Thymus (tissue), 11 donors: ENCODE data around the gene TNPO1. TPM values are rescaled to one million over a fixed set of nuclear protein-coding genes. Genes with fewer than 3 reads are reported as not detected.
A peak's percentile ranks its signal among the peaks of the same experiment; 100 is the strongest.

Experiments used
- DNase-seq, 9 donors: peaks; one replicate each; pipeline ENCODE4 v3.0.0-alpha.2; 2013; ENCODE audit warnings: low spot score in 9 of 9, low read depth in 6 of 9, missing footprints in 1 of 9
- H3K27ac ChIP-seq, 2 donors: one replicate each; pipeline ENCODE4 v1.5.1; 2013; ENCODE audit warnings: control low read depth in 1 of 2, low read depth in 1 of 2, low read length in 1 of 2, mild to moderate bottlenecking in 1 of 2, moderate library complexity in 1 of 2
- H3K27me3 ChIP-seq, 2 donors: one replicate each; pipeline ENCODE4 v1.5.1; 2013; ENCODE audit warnings: low read length in 1 of 2; ENCODE audit not compliant: control insufficient read depth in 2 of 2, insufficient read depth in 1 of 2
- H3K36me3 ChIP-seq, 2 donors: one replicate each; pipeline ENCODE4 v1.5.1; 2013; ENCODE audit warnings: low read length in 1 of 2, mild to moderate bottlenecking in 1 of 2, moderate library complexity in 1 of 2; ENCODE audit not compliant: control insufficient read depth in 2 of 2, insufficient read depth in 2 of 2
- H3K4me1 ChIP-seq, 2 donors: one replicate each; pipeline ENCODE4 v1.5.1; 2013; ENCODE audit warnings: low read length in 2 of 2; ENCODE audit not compliant: control insufficient read depth in 2 of 2, insufficient read depth in 2 of 2
- H3K4me3 ChIP-seq, 2 donors: one replicate each; pipeline ENCODE4 v1.5.1; 2013; ENCODE audit warnings: low read length in 2 of 2, control low read depth in 1 of 2, mild to moderate bottlenecking in 1 of 2
- H3K9me3 ChIP-seq, 2 donors: one replicate each; pipeline ENCODE4 v1.5.1; 2013; ENCODE audit warnings: low read length in 1 of 2, mild to moderate bottlenecking in 1 of 2; ENCODE audit not compliant: control insufficient read depth in 2 of 2, insufficient read depth in 1 of 2
- WGBS: extraction: QIAGEN DNeasy Blood & Tissue Kit; methylation state at CpG from one replicate; pipeline ENCODE4 v1.1.7; 2013; 5-methylcytosine and 5-hydroxymethylcytosine counted together
- polyA plus RNA-seq: library from polyadenylated mRNA; stranded (reverse); fragments of 200-250 nt; gene quantifications from one replicate; pipeline ENCODE4 v1.2.3, GENCODE V29; 2013
- total RNA-seq: library from RNA; stranded (reverse); fragments of 120-200 nt; gene quantifications from one replicate; pipeline ENCODE4 v1.2.4, GENCODE V29; 2013
- donor health status: healthy.

The TNPO1 gene
- total and polyA plus RNA-seq, 2 donors, result 14.6 to 78.5 TPM

DNA sequence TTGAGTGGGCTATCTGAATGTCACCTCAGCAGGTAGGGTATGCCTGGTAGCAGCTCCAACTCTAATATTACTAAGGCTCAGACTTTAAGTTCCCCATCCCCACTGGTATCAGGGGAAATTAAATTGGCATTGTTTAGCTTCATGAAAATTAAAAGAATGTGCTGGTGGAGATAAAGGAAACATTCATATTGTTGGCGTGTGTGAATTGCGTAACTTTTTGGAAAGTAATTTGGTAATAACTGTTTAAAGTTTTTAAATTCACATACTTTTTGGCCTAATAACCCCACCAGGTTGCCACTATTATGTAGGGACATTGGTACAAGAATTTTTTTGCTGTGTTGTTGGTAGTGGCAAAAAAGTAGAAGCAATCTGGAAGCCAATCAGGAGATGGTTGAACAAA lies 29.4 kb downstream of the TNPO1 start:
- no peak for DNase-seq
- H3K27me3 ChIP-seq, result no peaks in the 10 kb centered on the region
- 96% methylated on average over 2 of the region's 2 CpGs for WGBS
- H3K36me3 ChIP-seq, result no peaks in the 10 kb centered on the region
- peaks cover 0 to 2% of the 10 kb centered on the region in 2 donors for H3K4me1 ChIP-seq
- H3K4me3 ChIP-seq, result no peak overlapping the region
- H3K9me3 ChIP-seq, result no peaks in the 10 kb centered on the region
- H3K27ac ChIP-seq, result no peak overlapping the region

DNA sequence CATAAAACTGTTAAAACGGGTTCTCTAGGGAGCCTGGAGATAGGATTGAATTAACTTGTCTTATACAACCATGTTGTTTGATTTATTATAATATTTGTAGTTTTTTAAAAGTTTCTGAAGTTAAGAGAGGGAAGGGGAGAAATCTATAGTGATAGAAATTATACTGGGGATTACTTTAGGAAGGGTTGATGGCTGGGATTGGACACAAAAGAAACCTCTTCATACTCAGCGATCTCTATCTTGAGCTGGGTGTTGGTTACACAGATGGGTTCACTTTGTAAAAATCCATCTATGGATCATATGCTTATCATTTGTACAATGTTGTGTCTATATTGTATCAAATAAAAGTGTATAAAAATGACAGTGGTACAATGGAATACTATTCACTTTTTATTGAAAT lies 30.0 kb downstream of the TNPO1 start:
- no peak overlapping the region for H3K4me3 ChIP-seq
- peaks cover 0 to 2% of the 10 kb centered on the region in 2 donors for H3K36me3 ChIP-seq
- no peaks in the 10 kb centered on the region for H3K9me3 ChIP-seq
- H3K4me1 ChIP-seq, result peaks cover 0 to 5% of the 10 kb centered on the region in 2 donors
- WGBS, result 96% methylated on average over 2 of the region's 2 CpGs
- no peaks in the 10 kb centered on the region for H3K27me3 ChIP-seq
- no peak for DNase-seq
- no peak overlapping the region for H3K27ac ChIP-seq

GRCh38 chr5:72847439-72847838 lies 31.0 kb downstream of the TNPO1 start:
- Histone ChIP-seq H3K36me3 (peaks cover 0 to 8% of the 10 kb centered on the region in 2 donors), H3K9me3 (no peaks in the 10 kb centered on the region), H3K27ac (no peak overlapping the region), H3K27me3 (no peaks in the 10 kb centered on the region), H3K4me1 (peaks cover 0 to 7% of the 10 kb centered on the region in 2 donors), H3K4me3 (peak overlapping the region in 1 of 2 donors; percentile 96)
- WGBS, result 19% methylated on average over 3 of the region's 3 CpGs
- no peak for DNase-seq

GRCh38 chr5:72847989-72848473 lies 31.6 kb downstream of the TNPO1 start:
- Histone ChIP-seq H3K4me3 (peak overlapping the region; percentile 66 to 96), H3K9me3 (no peaks in the 10 kb centered on the region), H3K36me3 (peaks cover 2 to 12% of the 10 kb centered on the region in 2 donors), H3K4me1 (peaks cover 0 to 7% of the 10 kb centered on the region in 2 donors), H3K27me3 (no peaks in the 10 kb centered on the region), H3K27ac (peak overlapping the region; percentile 92 to 96)
- WGBS, result under 1% methylated on average over 32 of the region's 32 CpGs
- peak; percentile 76 to 93 (median 85) for DNase-seq

- peak overlapping the region; percentile 92 to 96 for H3K27ac ChIP-seq
- under 1% methylated on average over 81 of the region's 81 CpGs for WGBS
- H3K36me3 ChIP-seq, result peaks cover 4 to 17% of the 10 kb centered on the region in 2 donors
- H3K9me3 ChIP-seq, result no peaks in the 10 kb centered on the region
- H3K4me3 ChIP-seq, result peak overlapping the region; percentile 66 to 96
- no peaks in the 10 kb centered on the region for H3K27me3 ChIP-seq
- H3K4me1 ChIP-seq, result peaks cover 0 to 7% of the 10 kb centered on the region in 2 donors
- peak; percentile 37 to 75 (median 56) for DNase-seq
These were observed 32.3 kb downstream of the TNPO1 start for GRCh38 chr5:72848474-72849428.

DNA sequence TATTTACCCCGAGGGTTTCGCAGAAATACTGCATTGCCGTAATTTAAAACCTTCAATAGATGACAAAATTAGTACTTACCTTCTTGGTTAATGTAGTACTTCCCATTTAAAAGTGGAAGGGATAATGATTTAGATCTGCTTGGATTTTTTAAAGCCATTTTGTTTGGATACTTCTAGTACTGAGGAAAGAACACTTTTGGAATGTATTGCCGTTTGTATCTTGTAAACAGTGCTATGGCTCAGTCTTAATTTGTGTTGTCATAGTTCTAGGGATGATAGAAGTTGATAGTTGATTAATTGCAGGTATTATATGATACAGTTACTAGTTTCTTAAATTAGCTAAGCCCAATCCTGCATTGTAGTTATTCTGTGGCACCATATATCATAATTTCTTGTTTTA lies 33.1 kb downstream of the TNPO1 start:
- no peaks in the 10 kb centered on the region for H3K9me3 ChIP-seq
- peak overlapping the region; percentile 66 to 68 for H3K4me3 ChIP-seq
- 50% methylated on average over 4 of the region's 4 CpGs for WGBS
- DNase-seq, result peak in 2 of 9 donors; percentile 3 to 9
- H3K27me3 ChIP-seq, result no peaks in the 10 kb centered on the region
- H3K4me1 ChIP-seq, result peaks cover 0 to 7% of the 10 kb centered on the region in 2 donors
- H3K27ac ChIP-seq, result no peak overlapping the region
- H3K36me3 ChIP-seq, result peaks cover 4 to 23% of the 10 kb centered on the region in 2 donors

DNA sequence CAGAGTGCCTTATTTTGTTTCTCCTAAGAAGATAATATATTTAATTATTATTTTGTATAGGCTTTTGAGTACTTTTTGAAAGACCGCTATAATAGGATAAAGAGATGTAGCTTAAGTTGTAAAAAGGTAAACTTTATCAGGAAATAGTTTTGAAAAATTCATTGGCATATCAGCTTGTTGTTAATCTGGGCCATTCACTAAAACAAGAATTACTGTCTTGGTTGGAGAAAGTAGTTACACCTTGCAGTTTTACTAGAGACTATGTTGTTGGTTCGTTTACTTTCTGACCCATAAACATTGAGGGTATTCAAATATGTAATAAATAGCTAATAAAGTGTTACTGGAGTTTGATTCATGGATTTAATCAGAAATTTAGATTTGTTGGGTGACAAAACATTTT lies 33.7 kb downstream of the TNPO1 start:
- H3K27ac ChIP-seq, result no peak overlapping the region
- peak overlapping the region; percentile 10 to 68 for H3K4me3 ChIP-seq
- 96% methylated on average over 2 of the region's 2 CpGs for WGBS
- peaks cover 5 to 27% of the 10 kb centered on the region in 2 donors for H3K36me3 ChIP-seq
- peaks cover 0 to 7% of the 10 kb centered on the region in 2 donors for H3K4me1 ChIP-seq
- no peaks in the 10 kb centered on the region for H3K27me3 ChIP-seq
- H3K9me3 ChIP-seq, result no peaks in the 10 kb centered on the region
- DNase-seq, result no peak

DNA sequence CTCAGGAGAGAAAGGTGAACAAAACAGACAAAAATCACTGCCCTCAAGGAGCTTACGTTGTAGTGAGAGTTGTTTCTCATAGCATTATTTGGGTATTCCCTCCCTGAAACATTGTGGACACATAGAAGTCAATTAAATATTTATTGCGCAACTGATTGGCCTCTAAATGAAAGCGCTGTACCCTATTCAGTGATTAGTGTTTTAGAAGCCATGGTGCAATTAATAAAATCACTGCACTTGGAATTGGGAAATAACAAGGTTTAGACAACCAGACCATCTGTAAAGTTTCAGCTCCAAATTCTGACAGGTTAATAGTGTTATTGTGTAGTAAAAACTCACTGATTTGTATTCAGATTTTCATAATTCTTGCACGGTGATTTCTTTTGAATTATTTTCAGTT lies 35.9 kb downstream of the TNPO1 start:
- Histone ChIP-seq H3K27ac (no peak overlapping the region), H3K4me3 (no peak overlapping the region), H3K36me3 (peaks cover 18 to 47% of the 10 kb centered on the region in 2 donors), H3K4me1 (peaks cover 0 to 7% of the 10 kb centered on the region in 2 donors), H3K27me3 (no peaks in the 10 kb centered on the region), H3K9me3 (no peaks in the 10 kb centered on the region)
- no peak for DNase-seq
- over 99% methylated on average over 4 of the region's 4 CpGs for WGBS

DNA sequence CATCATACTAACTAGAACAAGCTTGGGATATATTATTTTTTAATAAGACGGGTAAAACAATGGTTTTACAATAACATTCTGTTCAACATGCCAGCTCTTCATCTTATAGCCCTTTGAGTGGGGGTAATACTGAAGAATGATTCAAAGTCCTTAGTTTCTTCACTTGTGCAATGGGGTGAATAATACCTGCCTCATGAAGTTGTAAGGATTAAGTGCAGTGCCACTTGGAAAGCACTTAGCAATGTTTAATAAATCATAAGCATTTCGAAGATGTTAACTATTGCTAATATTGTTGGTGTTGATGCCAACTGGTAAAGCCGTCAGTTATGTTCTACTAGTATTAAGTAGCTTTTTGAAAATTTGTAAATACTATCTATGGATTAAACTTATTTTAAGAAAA lies 38.0 kb downstream of the TNPO1 start:
- Histone ChIP-seq H3K36me3 (peaks cover 22 to 53% of the 10 kb centered on the region in 2 donors), H3K4me1 (peaks cover 0 to 7% of the 10 kb centered on the region in 2 donors)

More for the DNA sequence above, 38.0 kb downstream of the TNPO1 start:
- no peak overlapping the region for H3K27ac ChIP-seq
- no peak overlapping the region for H3K4me3 ChIP-seq
- no peaks in the 10 kb centered on the region for H3K27me3 ChIP-seq
- 97% methylated on average over 3 of the region's 3 CpGs for WGBS
- DNase-seq, result no peak
- H3K9me3 ChIP-seq, result no peaks in the 10 kb centered on the region
